ENCODE data around the gene WDR7.

WDR7 gene

GRCh38 chr18:56658261-56658660, 7.1 kb downstream of the WDR7 start:
- DNase-seq = no peak

GRCh38 chr18:56659111-56659510, 8.0 kb downstream of the WDR7 start:
- DNase-seq = no peak

- no peak for DNase-seq
Measured at GRCh38 chr18:56660655-56661054, 9.5 kb downstream of the WDR7 start.

GRCh38 chr18:56661360-56662062, 10.4 kb downstream of the WDR7 start:
- DNase-seq = no peak

GRCh38 chr18:56662063-56662408, 10.9 kb downstream of the WDR7 start:
- DNase-seq = no peak

GRCh38 chr18:56662502-56662901, 11.3 kb downstream of the WDR7 start:
- no peak for DNase-seq

- no peak for DNase-seq
Measured at GRCh38 chr18:56662902-56663301, 11.7 kb downstream of the WDR7 start.

- DNase-seq = no peak
Measured at GRCh38 chr18:56672391-56672790, 21.2 kb downstream of the WDR7 start.

- DNase-seq = no peak
Measured at GRCh38 chr18:56672981-56673380, 21.8 kb downstream of the WDR7 start.

- no peak for DNase-seq
Measured at GRCh38 chr18:56676639-56677038, 25.5 kb downstream of the WDR7 start.

- DNase-seq = no peak
Measured at GRCh38 chr18:56678836-56679565, 27.8 kb downstream of the WDR7 start.

- no peak for DNase-seq
Measured at GRCh38 chr18:56684277-56684676, 33.1 kb downstream of the WDR7 start.

- DNase-seq = no peak
Measured at GRCh38 chr18:56691530-56691929, 40.4 kb downstream of the WDR7 start.

- no peak for DNase-seq
Measured at GRCh38 chr18:56696966-56697365, 45.8 kb downstream of the WDR7 start.

- no peak for DNase-seq
Measured at GRCh38 chr18:56702946-56703345, 51.8 kb downstream of the WDR7 start.

- DNase-seq = no peak
Measured at GRCh38 chr18:56709463-56709862, 58.3 kb downstream of the WDR7 start.

GRCh38 chr18:56711708-56712445, 60.7 kb downstream of the WDR7 start:
- no peak for DNase-seq

GRCh38 chr18:56712761-56713160, 61.6 kb downstream of the WDR7 start:
- no peak for DNase-seq

GRCh38 chr18:56715121-56715520, 64.0 kb downstream of the WDR7 start:
- no peak for DNase-seq

GRCh38 chr18:56716692-56717146, 65.6 kb downstream of the WDR7 start:
- DNase-seq = no peak

- no peak for DNase-seq
Measured at GRCh38 chr18:56721031-56721430, 69.9 kb downstream of the WDR7 start.

- DNase-seq = no peak
Measured at GRCh38 chr18:56721491-56721890, 70.3 kb downstream of the WDR7 start.

GRCh38 chr18:56722518-56722917, 71.4 kb downstream of the WDR7 start:
- no peak for DNase-seq

GRCh38 chr18:56723068-56723467, 71.9 kb downstream of the WDR7 start:
- DNase-seq = no peak
